Measurements from ENCODE around the gene YOD1. TPM values are rescaled to one million over a fixed set of nuclear protein-coding genes. Genes with fewer than 3 reads are reported as not detected.

YOD1 gene
- total and polyA plus RNA-seq, 2 of the 4 experiments (the other 2 are of a cell fraction), result 1.8 to 5.4 TPM

GRCh38 chr1:207034998-207035397 lies 16.0 kb downstream of the YOD1 start:
- no peak overlapping the region for H2BK120ac ChIP-seq (ENCODE audit: low read depth, low read length)
- no peak overlapping the region for H2AK5ac ChIP-seq (ENCODE audit: low read depth, low read length)
- dilution Hi-C loops (cut with HindIII; ENCODE audit: low sequenced_read_pairs, unreplicated experiment), result no loop called here
- in situ Hi-C loops (cut with MboI; ENCODE audit: low sequenced_read_pairs), result no loop called here
- peaks cover 7% of the 10 kb centered on the region; the same call in 1 of the 2 replicates for H3K9me1 ChIP-seq (ENCODE audit: insufficient read depth, low read length)
- H4K8ac ChIP-seq (ENCODE audit: low read depth in 2 of 2, low read length in 2 of 2), result no peak overlapping the region
- no peak overlapping the region for H3K9ac ChIP-seq (ENCODE audit: low read depth, low read length)
- no TSS peak for BruUV-seq (replicated peaks)
- peak; percentile 32 for ATAC-seq (ENCODE audit: low read depth)
- H2BK20ac ChIP-seq (ENCODE audit: low read depth, low read length), result no peak overlapping the region
- no peak overlapping the region for H3K18ac ChIP-seq (ENCODE audit: low read depth, low read length)
- intact Hi-C loops (cut with micrococcal nuclease), result no loop called here
- no peak overlapping the region for H3K4ac ChIP-seq (ENCODE audit: low read depth, low read length)
- no peak overlapping the region for H3K56ac ChIP-seq (ENCODE audit: extremely low read depth, insufficient read depth, low read length)
- H2BK15ac ChIP-seq (ENCODE audit: low read depth, low read length), result no peak overlapping the region
- H4K5ac ChIP-seq (ENCODE audit: low read depth, low read length), result no peak overlapping the region
- H3K36me3 ChIP-seq (ENCODE audit: control insufficient read depth, insufficient read depth, low read length), result no peaks in the 10 kb centered on the region
- TF ChIP-seq MAFK (IDR thresholded peaks at IDR 0.05; ENCODE audit: low read depth, low read length) (no peak), BHLHE40 (IDR thresholded peaks at IDR 0.05; ENCODE audit: low read depth, low read length) (peak; percentile 64), CEBPB (IDR thresholded peaks at IDR 0.05; ENCODE audit: low read depth, low read length) (peak; percentile 67; the same call in 1 of the 2 replicates)
- H2BK5ac ChIP-seq (ENCODE audit: low read depth, low read length, poor library complexity, severe bottlenecking), result no peak overlapping the region
- no peak overlapping the region for H2AK9ac ChIP-seq (replicated peaks; ENCODE audit: low read depth, low read length, poor library complexity)
- H3K27me3 ChIP-seq (ENCODE audit: control insufficient read depth, insufficient read depth, low read length), result peaks cover 8% of the 10 kb centered on the region
- H4K91ac ChIP-seq (ENCODE audit: insufficient read depth, low read depth, low read length), result no peak overlapping the region
- no peaks in the 10 kb centered on the region for H4K20me1 ChIP-seq (ENCODE audit: insufficient read depth, low read length)
- peak; percentile 84 for DNase-seq
- no peak overlapping the region for H3K14ac ChIP-seq (replicated peaks; ENCODE audit: low read depth, low read length)
- no peak overlapping the region for H3K27ac ChIP-seq (ENCODE audit: insufficient read depth, low read length)
- H3K4me1 ChIP-seq (ENCODE audit: control insufficient read depth, insufficient read depth, low read length), result peaks cover 2% of the 10 kb centered on the region
- ChIA-PET POLR2A (ENCODE audit: unreplicated experiment) (no interaction called here), CTCF (no interaction called here)
- no peak overlapping the region for H3K23ac ChIP-seq (ENCODE audit: low read depth, low read length)
- H3K4me2 ChIP-seq (ENCODE audit: low read depth, low read length), result no peak overlapping the region
- H3K79me1 ChIP-seq (ENCODE audit: low read depth in 1 of 2, low read length in 2 of 2), result no peaks in the 10 kb centered on the region
- no peak overlapping the region for H3K4me3 ChIP-seq (ENCODE audit: insufficient read depth, low read depth, low read length)
- no peaks in the 10 kb centered on the region for H3K9me3 ChIP-seq (ENCODE audit: control insufficient read depth, insufficient read depth, low read length)
- no peak overlapping the region for H2AFZ ChIP-seq (replicated peaks; ENCODE audit: low read length, poor library complexity)

Data from IMR-90 (cell line).